ENCODE results near the gene STK38L. TPM values are rescaled to one million over a fixed set of nuclear protein-coding genes. Genes with fewer than 3 reads are reported as not detected.

STK38L gene
- total and polyA plus RNA-seq, 10 of the 15 experiments (the other 5 are each of a cell fraction or from before 2014, with no cell fraction given), result 43.0 to 154 (median 115) TPM

DNA sequence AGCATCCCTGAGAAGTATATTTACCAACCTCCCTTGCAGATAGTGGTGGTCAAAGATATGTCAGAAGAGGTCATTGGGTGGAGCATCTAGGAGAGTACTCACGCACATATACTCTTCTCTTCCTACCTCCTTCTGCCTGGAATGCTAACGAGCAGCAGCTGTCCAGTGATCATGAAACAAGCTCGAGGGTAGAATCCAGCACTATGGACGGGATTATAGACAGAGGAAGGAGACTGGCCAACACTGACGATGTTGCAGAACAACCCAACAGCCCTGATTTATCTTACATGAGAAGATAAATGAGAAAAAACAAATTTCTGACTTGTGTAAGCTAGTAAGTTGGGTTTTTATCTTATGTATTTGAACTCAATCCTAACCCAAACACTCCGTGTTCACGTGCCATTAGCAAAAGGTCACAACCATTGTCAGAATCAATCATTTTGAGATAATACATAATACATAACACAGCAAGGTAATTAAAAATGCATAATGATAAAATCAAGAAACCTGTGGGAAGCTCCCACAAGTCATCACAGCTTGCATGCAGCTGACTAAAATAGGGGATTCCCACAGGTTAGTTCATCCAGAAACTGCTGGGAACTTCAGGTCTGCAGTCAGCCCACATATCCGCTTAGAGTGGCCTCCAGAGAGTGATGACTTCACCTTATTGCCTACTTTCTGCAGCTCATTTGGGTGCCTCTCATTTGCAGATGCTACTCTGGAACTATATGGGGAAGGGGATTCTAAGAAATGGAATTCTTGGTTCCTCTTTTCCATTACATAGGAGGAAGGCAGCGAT, 36.3 kb upstream of the STK38L start:
- peak; percentile 92 for ATAC-seq
- WGBS (ENCODE audit: insufficient coverage, insufficient replicate concordance, low lambda C conversion rate, missing lambda C conversion rate), result 0% methylated on average over 9 of the region's 9 CpGs
- ChIA-PET RAD21 (ENCODE audit: unreplicated experiment) (interaction anchor here (0.7 to 5.3 kb wide), 32 partner anchors 8 to 484 kb away, joined by 3 to 79 read pairs (median 6); partner anchors contain the start of gene STK38L), SMC1A (ENCODE audit: uncharacterized antibody, unreplicated experiment) (interaction anchor here (0.7 to 12.5 kb wide), 34 partner anchors 8 to 197 kb away, joined by 3 to 145 read pairs (median 5); partner anchors contain the start of gene STK38L), POLR2A (interaction anchor here (0.6 to 5.1 kb wide), 22 partner anchors 8 to 124 kb away, joined by 3 to 70 read pairs (median 4); partner anchors contain the start of genes BMAL2 and STK38L), CTCF (interaction anchor here (0.6 to 3.1 kb wide), 21 partner anchors 8 to 168 kb away, joined by 3 to 24 read pairs (median 4); no protein-coding TSS in a partner anchor)
- Histone ChIP-seq H2AFZ (ENCODE audit: control insufficient read depth, low read depth, low read length) (peak overlapping the region; percentile 65), H4K20me1 (ENCODE audit: control insufficient read depth, insufficient read depth) (no peaks in the 10 kb centered on the region), H3K27ac (ENCODE audit: control insufficient read depth, insufficient read depth) (peak overlapping the region; percentile 97), H3K36me3 (ENCODE audit: control insufficient read depth in 2 of 2, insufficient read depth in 2 of 2, low read length in 1 of 2) (no peaks in the 10 kb centered on the region), H3K4me2 (ENCODE audit: control insufficient read depth, insufficient read depth) (peak overlapping the region; percentile 70), H3K4me1 (ENCODE audit: control insufficient read depth, insufficient read depth, low read length) (peaks cover 35% of the 10 kb centered on the region), H3K27me3 (replicated peaks in 1 of 2; ENCODE audit: control insufficient read depth in 2 of 2, insufficient read depth in 2 of 2, low read length in 1 of 2) (no peaks in the 10 kb centered on the region), H3K4me3 (peak overlapping the region; percentile 44), H3K79me2 (ENCODE audit: control insufficient read depth, insufficient read depth, low read length) (no peaks in the 10 kb centered on the region), H3K9ac (ENCODE audit: control insufficient read depth, insufficient read depth, low read length) (peak overlapping the region; percentile 63), H3K9me3 (replicated peaks; ENCODE audit: control insufficient read depth, insufficient read depth, low read length) (peaks cover 13% of the 10 kb centered on the region)
- DNase-seq (ENCODE audit: low read depth, low spot score), result peak; percentile 93
- FAIRE-seq, result peak; percentile 87
- BruUV-seq (replicated peaks), result no TSS peak
- intact Hi-C loops (cut with micrococcal nuclease; ENCODE audit: unreplicated experiment), result loop anchor here (1.0 to 5.0 kb wide), 7 partner anchors 12 to 99 kb away; partner anchors contain the start of gene STK38L
- in situ Hi-C loops (cut with MboI), result no loop called here
- TF ChIP-seq, protein P1, sequence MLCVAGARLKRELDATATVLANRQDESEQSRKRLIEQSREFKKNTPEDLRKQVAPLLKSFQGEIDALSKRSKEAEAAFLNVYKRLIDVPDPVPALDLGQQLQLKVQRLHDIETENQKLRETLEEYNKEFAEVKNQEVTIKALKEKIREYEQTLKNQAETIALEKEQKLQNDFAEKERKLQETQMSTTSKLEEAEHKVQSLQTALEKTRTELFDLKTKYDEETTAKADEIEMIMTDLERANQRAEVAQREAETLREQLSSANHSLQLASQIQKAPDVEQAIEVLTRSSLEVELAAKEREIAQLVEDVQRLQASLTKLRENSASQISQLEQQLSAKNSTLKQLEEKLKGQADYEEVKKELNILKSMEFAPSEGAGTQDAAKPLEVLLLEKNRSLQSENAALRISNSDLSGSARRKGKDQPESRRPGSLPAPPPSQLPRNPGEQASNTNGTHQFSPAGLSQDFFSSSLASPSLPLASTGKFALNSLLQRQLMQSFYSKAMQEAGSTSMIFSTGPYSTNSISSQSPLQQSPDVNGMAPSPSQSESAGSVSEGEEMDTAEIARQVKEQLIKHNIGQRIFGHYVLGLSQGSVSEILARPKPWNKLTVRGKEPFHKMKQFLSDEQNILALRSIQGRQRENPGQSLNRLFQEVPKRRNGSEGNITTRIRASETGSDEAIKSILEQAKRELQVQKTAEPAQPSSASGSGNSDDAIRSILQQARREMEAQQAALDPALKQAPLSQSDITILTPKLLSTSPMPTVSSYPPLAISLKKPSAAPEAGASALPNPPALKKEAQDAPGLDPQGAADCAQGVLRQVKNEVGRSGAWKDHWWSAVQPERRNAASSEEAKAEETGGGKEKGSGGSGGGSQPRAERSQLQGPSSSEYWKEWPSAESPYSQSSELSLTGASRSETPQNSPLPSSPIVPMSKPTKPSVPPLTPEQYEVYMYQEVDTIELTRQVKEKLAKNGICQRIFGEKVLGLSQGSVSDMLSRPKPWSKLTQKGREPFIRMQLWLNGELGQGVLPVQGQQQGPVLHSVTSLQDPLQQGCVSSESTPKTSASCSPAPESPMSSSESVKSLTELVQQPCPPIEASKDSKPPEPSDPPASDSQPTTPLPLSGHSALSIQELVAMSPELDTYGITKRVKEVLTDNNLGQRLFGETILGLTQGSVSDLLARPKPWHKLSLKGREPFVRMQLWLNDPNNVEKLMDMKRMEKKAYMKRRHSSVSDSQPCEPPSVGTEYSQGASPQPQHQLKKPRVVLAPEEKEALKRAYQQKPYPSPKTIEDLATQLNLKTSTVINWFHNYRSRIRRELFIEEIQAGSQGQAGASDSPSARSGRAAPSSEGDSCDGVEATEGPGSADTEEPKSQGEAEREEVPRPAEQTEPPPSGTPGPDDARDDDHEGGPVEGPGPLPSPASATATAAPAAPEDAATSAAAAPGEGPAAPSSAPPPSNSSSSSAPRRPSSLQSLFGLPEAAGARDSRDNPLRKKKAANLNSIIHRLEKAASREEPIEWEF (IDR thresholded peaks at IDR 0.05; ENCODE audit: insufficient replicate concordance, low read depth, low read length), result peak; percentile 92
- TF ChIP-seq, protein P2, sequence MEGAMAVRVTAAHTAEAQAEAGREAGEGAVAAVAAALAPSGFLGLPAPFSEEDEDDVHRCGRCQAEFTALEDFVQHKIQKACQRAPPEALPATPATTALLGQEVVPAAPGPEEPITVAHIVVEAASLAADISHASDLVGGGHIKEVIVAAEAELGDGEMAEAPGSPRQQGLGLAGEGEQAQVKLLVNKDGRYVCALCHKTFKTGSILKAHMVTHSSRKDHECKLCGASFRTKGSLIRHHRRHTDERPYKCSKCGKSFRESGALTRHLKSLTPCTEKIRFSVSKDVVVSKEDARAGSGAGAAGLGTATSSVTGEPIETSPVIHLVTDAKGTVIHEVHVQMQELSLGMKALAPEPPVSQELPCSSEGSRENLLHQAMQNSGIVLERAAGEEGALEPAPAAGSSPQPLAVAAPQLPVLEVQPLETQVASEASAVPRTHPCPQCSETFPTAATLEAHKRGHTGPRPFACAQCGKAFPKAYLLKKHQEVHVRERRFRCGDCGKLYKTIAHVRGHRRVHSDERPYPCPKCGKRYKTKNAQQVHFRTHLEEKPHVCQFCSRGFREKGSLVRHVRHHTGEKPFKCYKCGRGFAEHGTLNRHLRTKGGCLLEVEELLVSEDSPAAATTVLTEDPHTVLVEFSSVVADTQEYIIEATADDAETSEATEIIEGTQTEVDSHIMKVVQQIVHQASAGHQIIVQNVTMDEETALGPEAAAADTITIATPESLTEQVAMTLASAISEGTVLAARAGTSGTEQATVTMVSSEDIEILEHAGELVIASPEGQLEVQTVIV (IDR thresholded peaks at IDR 0.05; ENCODE audit: borderline replicate concordance, partially characterized antibody), result no peak
- TF ChIP-seq EGR1 (IDR thresholded peaks at IDR 0.05; ENCODE audit: borderline replicate concordance in 1 of 2, low read depth in 2 of 2, low read length in 2 of 2) (no peak), RUNX3 (IDR thresholded peaks at IDR 0.05; ENCODE audit: low read length) (peak; percentile 88), SMAD1 (IDR thresholded peaks at IDR 0.05; ENCODE audit: low read depth, partially characterized antibody) (peak; percentile 81), POU2F2 (IDR thresholded peaks at IDR 0.05; ENCODE audit: borderline replicate concordance, low read depth, low read length) (peak; percentile 55; the same call in 1 of the 3 replicates), SREBF2 (IDR thresholded peaks at IDR 0.05; ENCODE audit: low read length) (no peak), TCF3 (IDR thresholded peaks at IDR 0.05; ENCODE audit: borderline replicate concordance, insufficient read depth, low read depth, low read length) (no peak), NR2C1 (IDR thresholded peaks at IDR 0.05) (no peak; the same call in 1 of the 2 replicates), TCF12 (IDR thresholded peaks at IDR 0.05; ENCODE audit: low read depth, low read length) (peak; percentile 89)
- TF ChIP-seq, protein P3, sequence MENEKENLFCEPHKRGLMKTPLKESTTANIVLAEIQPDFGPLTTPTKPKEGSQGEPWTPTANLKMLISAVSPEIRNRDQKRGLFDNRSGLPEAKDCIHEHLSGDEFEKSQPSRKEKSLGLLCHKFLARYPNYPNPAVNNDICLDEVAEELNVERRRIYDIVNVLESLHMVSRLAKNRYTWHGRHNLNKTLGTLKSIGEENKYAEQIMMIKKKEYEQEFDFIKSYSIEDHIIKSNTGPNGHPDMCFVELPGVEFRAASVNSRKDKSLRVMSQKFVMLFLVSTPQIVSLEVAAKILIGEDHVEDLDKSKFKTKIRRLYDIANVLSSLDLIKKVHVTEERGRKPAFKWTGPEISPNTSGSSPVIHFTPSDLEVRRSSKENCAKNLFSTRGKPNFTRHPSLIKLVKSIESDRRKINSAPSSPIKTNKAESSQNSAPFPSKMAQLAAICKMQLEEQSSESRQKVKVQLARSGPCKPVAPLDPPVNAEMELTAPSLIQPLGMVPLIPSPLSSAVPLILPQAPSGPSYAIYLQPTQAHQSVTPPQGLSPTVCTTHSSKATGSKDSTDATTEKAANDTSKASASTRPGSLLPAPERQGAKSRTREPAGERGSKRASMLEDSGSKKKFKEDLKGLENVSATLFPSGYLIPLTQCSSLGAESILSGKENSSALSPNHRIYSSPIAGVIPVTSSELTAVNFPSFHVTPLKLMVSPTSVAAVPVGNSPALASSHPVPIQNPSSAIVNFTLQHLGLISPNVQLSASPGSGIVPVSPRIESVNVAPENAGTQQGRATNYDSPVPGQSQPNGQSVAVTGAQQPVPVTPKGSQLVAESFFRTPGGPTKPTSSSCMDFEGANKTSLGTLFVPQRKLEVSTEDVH (IDR thresholded peaks at IDR 0.05; ENCODE audit: low read depth, partially characterized antibody), result no peak

All from GM12878 (cell line).